ENCODE measurements around the gene EXOC4. TPM values are rescaled to one million over a fixed set of nuclear protein-coding genes. Genes with fewer than 3 reads are reported as not detected.

The EXOC4 gene
- total RNA-seq, 3 donors from 2014 or later: 88.3 to 136 (median 99.6) TPM

GRCh38 chr7:134029743-134030142, 776.9 kb downstream of the EXOC4 start:
- no peak overlapping the region for H3K27ac ChIP-seq
- no peaks in the 10 kb centered on the region for H3K36me3 ChIP-seq
- no peak overlapping the region for H3K4me3 ChIP-seq
- no peak for TF ChIP-seq POLR2A (IDR thresholded peaks at IDR 0.05)
- no peak for TF ChIP-seq CTCF (IDR thresholded peaks at IDR 0.05)
- TF ChIP-seq POLR2AphosphoS5 (IDR thresholded peaks at IDR 0.05): no peak
- H3K27me3 ChIP-seq: no peaks in the 10 kb centered on the region
- intact Hi-C loops (cut with DNase I; ENCODE audit: low total_unique reads): no loop called here
- H3K4me1 ChIP-seq: no peaks in the 10 kb centered on the region
- H3K9me3 ChIP-seq: no peaks in the 10 kb centered on the region
- DNase-seq (ENCODE audit: low spot score in 2 of 2): no peak

- H3K4me3 ChIP-seq: no peak overlapping the region
- TF ChIP-seq POLR2AphosphoS5 (IDR thresholded peaks at IDR 0.05) (no peak), CTCF (IDR thresholded peaks at IDR 0.05) (no peak), POLR2A (IDR thresholded peaks at IDR 0.05) (no peak)
- no peaks in the 10 kb centered on the region for H3K4me1 ChIP-seq
- H3K27me3 ChIP-seq: no peaks in the 10 kb centered on the region
- no peaks in the 10 kb centered on the region for H3K9me3 ChIP-seq
- no peak overlapping the region for H3K27ac ChIP-seq
- intact Hi-C loops (cut with DNase I; ENCODE audit: low total_unique reads): no loop called here
- H3K36me3 ChIP-seq: no peaks in the 10 kb centered on the region
- no peak for DNase-seq (ENCODE audit: low spot score in 2 of 2)
Measured at GRCh38 chr7:134030460-134030865, 777.6 kb downstream of the EXOC4 start.

GRCh38 chr7:134031835-134032617, 779.1 kb downstream of the EXOC4 start:
- intact Hi-C loops (cut with DNase I; ENCODE audit: low total_unique reads): no loop called here
- Histone ChIP-seq H3K4me3 (no peak overlapping the region), H3K9me3 (no peaks in the 10 kb centered on the region), H3K4me1 (no peaks in the 10 kb centered on the region), H3K36me3 (no peaks in the 10 kb centered on the region), H3K27me3 (no peaks in the 10 kb centered on the region), H3K27ac (no peak overlapping the region)
- TF ChIP-seq POLR2A (IDR thresholded peaks at IDR 0.05): no peak
- TF ChIP-seq POLR2AphosphoS5 (IDR thresholded peaks at IDR 0.05): no peak
- no peak for TF ChIP-seq CTCF (IDR thresholded peaks at IDR 0.05)
- no peak for DNase-seq (ENCODE audit: low spot score in 2 of 2)

- intact Hi-C loops (cut with DNase I; ENCODE audit: low total_unique reads): no loop called here
Measured at GRCh38 chr7:134034652-134035051, 781.8 kb downstream of the EXOC4 start.

More at GRCh38 chr7:134034652-134035051, 781.8 kb downstream of the EXOC4 start:
- TF ChIP-seq POLR2AphosphoS5 (IDR thresholded peaks at IDR 0.05) (no peak), POLR2A (IDR thresholded peaks at IDR 0.05) (no peak), CTCF (IDR thresholded peaks at IDR 0.05) (no peak)
- Histone ChIP-seq H3K27ac (no peak overlapping the region), H3K4me1 (no peaks in the 10 kb centered on the region), H3K27me3 (no peaks in the 10 kb centered on the region), H3K4me3 (no peak overlapping the region), H3K9me3 (no peaks in the 10 kb centered on the region), H3K36me3 (no peaks in the 10 kb centered on the region)
- no peak for DNase-seq (ENCODE audit: low spot score in 2 of 2)
